GM18951 (cell line): ENCODE results near the gene MYO3B.

Experiments
- POLR2A ChIP-seq: IDR thresholded peaks from 4 replicates; pipeline ENCODE4 v1.6.1; 2011; ENCODE audit warnings: mild to moderate bottlenecking; ENCODE audit not compliant: insufficient read length, insufficient read depth; ENCODE audit errors: extremely low read depth
- in situ Hi-C: fragments of 300-500 bp; cut with MboI; formaldehyde crosslinking; loops from one replicate; pipeline ENCODE4 v1.12.0; 2022; ENCODE audit warnings: low sequenced_read_pairs, mixed read lengths, inconsistent platforms; ENCODE audit not compliant: unreplicated experiment

Gene MYO3B

DNA sequence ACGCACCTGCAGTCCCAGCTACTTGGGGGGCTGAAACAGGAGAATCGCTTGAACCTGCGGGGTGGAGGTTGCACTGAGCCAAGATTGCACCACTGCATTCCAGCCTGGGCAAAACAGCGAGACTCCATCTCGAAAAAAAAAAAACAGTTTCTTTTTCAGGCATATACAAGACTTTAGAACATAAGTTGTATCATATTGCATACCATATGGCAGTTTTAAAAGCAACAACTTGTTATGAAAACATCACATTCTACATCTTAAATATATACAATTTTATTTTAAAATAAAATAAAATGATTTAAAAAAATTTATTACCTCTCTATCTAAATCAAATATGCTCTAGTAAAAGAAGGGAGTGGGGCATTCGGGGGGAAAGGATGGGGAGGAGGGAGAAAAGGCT lies 497.8 kb downstream of the MYO3B start:
- in situ Hi-C loops = no loop called here
- TF ChIP-seq POLR2A = no peak

DNA sequence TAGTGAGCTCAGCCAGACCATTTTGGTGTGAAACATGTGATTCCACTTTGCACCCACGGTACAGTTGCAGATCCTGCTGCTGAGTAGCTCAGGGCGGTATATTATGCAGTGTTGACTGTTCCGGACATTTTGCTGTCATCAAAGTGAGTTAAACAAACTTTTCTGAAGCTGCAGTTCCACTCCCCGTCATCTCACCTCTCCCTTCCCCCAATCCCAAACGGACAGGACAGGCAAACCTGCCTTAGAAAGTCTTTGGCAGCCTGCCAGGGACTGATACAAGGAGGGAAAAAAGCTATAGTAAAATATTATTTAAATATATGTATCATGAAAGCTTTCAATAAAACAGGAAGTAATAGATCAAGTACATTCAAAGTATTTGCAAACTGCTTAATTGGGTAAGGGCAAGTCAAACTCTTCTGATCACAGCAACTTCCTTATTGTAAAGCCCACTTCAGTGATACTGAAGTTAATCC lies 501.7 kb downstream of the MYO3B start:
- in situ Hi-C loops = no loop called here
- TF ChIP-seq POLR2A = no peak

DNA sequence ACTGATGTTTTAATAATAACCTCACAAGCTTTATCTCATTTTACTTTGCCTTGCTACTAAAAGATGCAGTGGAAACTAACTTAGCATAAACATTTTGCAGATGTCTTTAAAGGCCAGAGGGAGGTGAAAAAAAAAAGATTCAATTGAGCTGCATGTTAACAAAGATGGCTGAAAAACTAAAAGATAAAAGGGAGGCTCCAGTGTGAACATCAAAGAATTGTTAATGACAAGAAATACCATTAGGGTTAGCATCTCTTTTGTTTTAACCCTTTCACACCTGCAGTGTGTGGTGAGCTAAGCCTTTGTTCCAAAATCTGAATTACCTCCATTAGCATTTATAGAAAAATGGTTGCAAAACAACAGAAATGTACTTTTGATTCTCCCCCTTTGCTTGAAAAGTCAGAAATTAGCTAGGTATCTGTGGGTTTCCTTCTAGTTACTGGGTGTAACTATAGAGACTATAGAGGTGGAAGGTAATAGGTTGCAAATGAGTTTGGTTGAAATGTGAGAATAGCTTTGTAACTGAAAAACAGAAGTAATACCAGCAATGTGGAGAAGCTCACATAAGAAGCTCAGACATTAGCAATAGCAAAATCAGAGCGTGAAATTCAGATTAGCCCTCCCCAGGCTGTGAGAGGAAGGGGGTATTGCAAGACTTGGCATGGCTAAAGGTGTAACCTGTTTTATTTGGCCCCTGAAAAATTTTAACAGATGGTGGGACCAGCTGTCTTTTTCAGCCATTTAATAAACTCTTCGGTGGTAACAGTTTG lies 502.4 kb downstream of the MYO3B start:
- no peak for TF ChIP-seq POLR2A
- in situ Hi-C loops = no loop called here

DNA sequence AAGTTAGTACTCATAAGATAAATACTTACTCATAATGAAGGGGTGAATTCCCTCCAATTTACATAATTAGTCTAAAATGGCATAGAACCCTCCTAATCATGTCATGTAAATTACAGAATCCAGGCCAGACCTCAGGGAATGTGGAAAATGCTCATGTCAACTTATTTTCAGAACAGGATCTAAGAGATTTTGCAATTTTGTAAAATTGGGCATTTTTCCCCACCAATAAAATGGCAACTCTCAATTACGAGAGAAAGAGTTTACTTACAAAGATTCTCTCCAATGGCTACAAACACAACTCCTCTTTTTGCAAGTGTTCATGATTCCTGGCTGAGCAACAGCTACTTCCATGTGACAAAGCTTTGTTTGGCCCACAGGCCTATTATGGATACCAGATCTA lies 503.4 kb downstream of the MYO3B start:
- in situ Hi-C loops = no loop called here
- no peak for TF ChIP-seq POLR2A

DNA sequence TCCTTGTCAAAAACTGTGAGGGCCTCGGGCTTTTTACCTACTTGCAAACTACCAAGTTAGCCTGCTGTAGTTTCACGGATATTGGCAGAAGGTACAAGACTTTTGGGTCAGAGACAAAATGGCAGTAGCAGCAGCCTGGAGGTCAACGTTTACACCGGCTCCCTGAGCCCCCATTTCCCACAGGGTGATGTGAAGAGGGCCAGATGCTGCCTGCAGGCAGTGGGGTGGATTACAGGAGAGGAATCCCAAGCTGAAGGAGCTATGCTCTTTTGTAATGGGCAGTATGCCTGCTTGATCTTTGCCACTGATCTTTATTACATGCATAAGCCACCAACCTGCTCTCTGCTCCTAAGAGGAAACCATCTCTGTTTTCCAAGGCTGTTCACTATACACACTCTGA lies 507.6 kb downstream of the MYO3B start:
- in situ Hi-C loops = no loop called here
- TF ChIP-seq POLR2A = no peak

DNA sequence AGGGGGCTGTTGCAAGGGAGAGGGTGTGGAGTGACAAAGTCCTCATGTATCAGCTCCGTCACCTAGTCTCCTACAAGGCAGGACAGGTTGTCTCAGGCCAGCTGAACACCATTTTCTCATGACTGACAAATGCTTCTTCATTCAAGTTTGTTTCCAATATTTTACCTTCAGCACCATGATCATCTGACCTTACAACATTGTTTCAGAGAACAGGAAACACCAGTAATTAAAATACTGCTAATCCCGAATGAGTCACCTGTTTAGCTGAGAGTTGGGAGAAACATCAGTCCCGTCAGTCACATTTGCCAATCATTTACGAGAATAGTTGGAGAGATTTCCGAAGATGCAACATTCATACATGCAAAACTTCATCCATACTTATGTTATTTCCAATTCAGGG lies 511.5 kb downstream of the MYO3B start:
- no peak for TF ChIP-seq POLR2A

DNA sequence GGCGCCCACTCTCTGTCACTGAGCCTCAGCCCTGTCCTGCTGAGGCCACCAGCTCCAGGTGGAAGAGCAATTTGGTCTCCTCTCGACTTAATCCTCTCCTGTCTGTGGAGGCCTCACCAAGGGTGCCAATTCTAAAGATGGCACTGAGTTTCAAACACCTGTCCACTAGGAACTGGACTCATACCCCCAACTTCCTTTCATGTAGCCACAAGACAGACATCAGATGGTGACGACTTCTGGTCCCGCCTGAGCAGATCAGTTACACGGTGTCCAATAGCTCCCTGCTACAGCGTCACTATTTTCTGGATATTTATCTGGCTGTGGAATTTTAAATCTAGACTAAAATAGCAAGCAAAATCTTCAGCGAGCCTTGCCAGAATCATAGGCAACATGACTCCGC lies 512.7 kb downstream of the MYO3B start:
- in situ Hi-C loops = no loop called here
- no peak for TF ChIP-seq POLR2A

More for the DNA sequence above, 511.5 kb downstream of the MYO3B start:
- in situ Hi-C loops = no loop called here

DNA sequence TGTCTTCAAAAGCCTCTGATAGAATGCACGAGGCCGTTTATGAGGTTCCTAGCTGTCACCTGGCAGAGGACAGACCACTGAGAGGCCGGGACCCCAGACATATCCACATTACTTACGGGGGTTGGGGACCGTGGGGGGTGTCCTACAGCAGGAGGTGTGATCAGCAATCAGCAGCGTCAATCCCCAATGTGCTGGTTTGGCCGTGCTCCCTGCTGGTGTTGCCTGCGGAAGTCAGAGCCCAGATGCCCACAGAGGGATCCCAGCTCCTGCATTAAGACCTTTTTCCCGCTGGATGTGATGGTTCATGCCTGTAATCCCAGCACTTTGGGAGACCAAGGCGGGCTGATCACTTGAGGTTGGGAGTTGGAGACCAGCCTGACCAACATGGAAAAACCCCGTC lies 516.4 kb downstream of the MYO3B start:
- TF ChIP-seq POLR2A = no peak
- in situ Hi-C loops = no loop called here

DNA sequence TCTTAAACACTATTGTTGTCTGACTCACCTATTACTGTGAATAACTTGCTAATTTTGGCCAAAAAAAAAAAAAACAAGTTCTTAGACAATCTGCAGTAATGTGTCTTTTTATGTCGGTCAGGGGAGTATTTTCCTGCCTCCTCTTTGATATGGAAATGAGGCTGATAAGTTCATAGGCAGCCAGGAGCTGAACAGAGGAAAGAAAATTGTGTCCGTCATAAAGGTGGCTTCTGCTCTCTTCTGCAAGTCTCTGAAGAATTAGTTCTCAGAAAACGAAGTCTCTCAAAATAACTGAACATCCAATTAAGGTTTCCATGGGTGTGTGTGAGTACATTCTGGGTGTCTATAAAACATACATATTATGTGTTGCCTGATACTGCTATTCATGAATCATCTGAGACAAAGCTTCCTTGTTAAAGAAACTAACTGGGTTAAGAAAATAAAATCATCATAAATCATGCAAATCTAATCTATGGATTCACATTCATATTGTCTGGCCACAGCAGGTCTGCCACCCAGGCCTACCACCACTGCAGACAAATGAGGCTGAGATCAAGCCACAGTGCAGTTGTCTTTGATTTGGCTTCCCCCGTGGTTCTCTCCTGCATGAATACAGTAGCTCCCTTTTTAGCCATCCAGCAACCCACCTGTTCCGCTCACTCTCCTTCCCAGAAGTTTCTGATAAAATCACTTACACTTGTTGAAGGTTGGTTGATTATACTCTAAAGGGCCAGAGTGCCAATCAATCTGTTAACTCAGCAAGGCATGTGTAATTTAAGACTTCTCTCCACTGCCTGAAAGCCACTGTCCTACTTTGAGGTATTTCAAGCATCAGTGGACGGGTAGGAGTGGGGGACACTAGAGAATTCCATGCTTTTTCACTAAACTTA lies 517.8 kb downstream of the MYO3B start:
- no peak for TF ChIP-seq POLR2A
- in situ Hi-C loops = no loop called here

DNA sequence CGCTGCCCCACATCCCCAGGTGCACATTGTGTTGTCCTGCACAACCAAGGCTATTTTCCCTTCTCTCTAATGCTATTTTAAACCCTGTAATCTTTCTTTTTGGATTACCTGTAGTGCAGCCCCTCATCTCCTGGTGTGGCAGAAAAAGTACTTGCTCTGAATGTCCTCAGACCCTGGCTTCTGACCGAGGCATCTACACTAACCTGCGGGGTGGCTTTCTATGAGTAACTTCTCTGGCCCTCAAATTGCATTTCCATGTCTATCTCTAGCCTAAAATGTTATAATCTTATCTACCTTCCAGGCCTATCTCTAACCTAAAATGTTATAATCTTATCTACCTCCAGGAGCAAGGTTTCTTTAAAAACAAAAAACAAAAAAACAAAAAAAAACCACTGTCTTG lies 519.0 kb downstream of the MYO3B start:
- in situ Hi-C loops = no loop called here
- TF ChIP-seq POLR2A = no peak

DNA sequence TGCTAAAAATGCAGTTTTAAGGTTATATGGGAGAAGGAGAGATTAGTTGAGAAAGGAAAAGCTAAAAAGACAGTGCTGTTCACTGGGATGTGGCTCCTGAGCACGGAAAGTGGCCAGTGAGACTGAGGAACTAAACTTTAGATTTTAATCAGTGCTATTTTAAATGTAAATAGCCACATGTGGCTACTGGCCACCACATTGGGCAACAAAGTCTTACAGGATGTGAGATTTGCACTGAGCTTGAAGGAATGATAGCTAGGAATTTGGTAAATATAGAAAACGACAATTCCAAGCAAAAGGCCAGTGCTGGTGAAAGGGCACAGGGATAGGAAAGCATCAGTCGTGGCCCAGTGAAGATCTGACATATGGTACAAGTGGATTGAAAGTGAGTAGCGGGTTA lies 523.1 kb downstream of the MYO3B start:
- in situ Hi-C loops = no loop called here
- no peak for TF ChIP-seq POLR2A

DNA sequence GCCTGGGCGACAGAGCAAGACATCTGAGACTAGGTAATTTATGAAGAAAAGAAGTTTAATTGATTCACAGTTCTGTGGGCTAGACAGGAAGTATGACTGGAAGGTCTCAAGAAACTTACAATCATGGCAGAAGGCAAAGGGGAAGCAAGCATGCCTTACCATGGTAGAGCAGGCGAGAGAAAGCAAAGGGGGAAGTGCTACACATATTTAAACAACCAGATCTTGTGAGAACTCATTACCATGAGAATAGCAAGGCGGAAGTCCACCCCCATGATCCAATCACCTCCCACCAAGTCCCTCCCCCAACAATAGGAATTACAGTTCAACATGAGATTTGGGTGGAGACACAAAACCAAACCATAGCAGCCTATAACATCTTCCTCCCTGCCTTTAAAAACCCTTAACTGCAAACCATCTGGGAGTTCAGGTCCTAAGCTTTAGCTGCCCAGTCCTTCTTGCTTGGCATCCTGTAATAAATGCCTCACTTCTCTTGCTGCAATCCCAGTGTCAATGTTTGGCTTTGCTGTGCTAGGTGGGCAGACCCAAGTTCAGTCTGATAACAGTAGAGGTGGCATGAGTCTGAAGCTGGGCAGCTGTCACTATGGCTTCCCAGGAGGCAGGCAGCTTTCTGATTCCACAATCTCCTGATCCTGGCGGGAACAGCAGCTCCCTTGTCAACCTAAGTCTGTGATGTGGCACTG lies 526.0 kb downstream of the MYO3B start:
- in situ Hi-C loops = no loop called here
- no peak for TF ChIP-seq POLR2A
